ENCODE data around the gene ELOVL1. TPM values are rescaled to one million over a fixed set of nuclear protein-coding genes. Genes with fewer than 3 reads are reported as not detected.

The ELOVL1 gene
- total and polyA plus RNA-seq, 2 experiments from 2014 or later, result 16.7 to 23.3 TPM

- TF ChIP-seq ZNF462 (CRISPR knock-in tag; IDR thresholded peaks at IDR 0.05) (no peak), ZNF114 (CRISPR knock-in tag; IDR thresholded peaks at IDR 0.05) (no peak), ETS1 (IDR thresholded peaks at IDR 0.05) (no peak), POLR2AphosphoS5 (IDR thresholded peaks at IDR 0.05; ENCODE audit: low read depth) (no peak), REST (IDR thresholded peaks at IDR 0.05; ENCODE audit: unreplicated experiment) (no peak)
Measured at GRCh38 chr1:43313771-43314170, 54.0 kb downstream of the ELOVL1 start (continued).

Small RNA genes within 50 kb of the gene (microRNA-seq; reads per million reads assigned to microRNA genes)
- gene MIR6734, result not detected

Other genes starting within 250 kb of the ELOVL1 start
- 116 and 130 TPM in 2 replicates for gene EBNA1BP2, start 195.7 kb downstream of the ELOVL1 start, total RNA-seq (2014; rRNA removed; shearing (Covaris generic))
- 226 and 249 TPM in 2 replicates for gene EBNA1BP2, start 195.7 kb downstream of the ELOVL1 start, polyA plus RNA-seq (2016; fragmentation: Nextera tagmentation; extraction: Ambion mirVana)
- 0.38 and 1.6 TPM in 2 replicates for gene CFAP57, start 195.7 kb downstream of the ELOVL1 start, total RNA-seq (2014; rRNA removed; shearing (Covaris generic))
- gene CFAP57, start 195.7 kb downstream of the ELOVL1 start, polyA plus RNA-seq (2016; fragmentation: Nextera tagmentation; extraction: Ambion mirVana), result 0.37 and 0.45 TPM in 2 replicates
- 31.4 and 39.3 TPM in 2 replicates for gene TMEM125, start 98.0 kb downstream of the ELOVL1 start, total RNA-seq (2014; rRNA removed; shearing (Covaris generic))
- 16.2 and 16.8 TPM in 2 replicates for gene TMEM125, start 98.0 kb downstream of the ELOVL1 start, polyA plus RNA-seq (2016; fragmentation: Nextera tagmentation; extraction: Ambion mirVana)
- gene C1orf210, start 82.4 kb downstream of the ELOVL1 start, total RNA-seq (2014; rRNA removed; shearing (Covaris generic)), result 13.5 and 17.1 TPM in 2 replicates
- gene C1orf210, start 82.4 kb downstream of the ELOVL1 start, polyA plus RNA-seq (2016; fragmentation: Nextera tagmentation; extraction: Ambion mirVana), result 9.3 and 10.3 TPM in 2 replicates
- 1.5 and 2.3 TPM in 2 replicates for gene TIE1, start 67.0 kb downstream of the ELOVL1 start, total RNA-seq (2014; rRNA removed; shearing (Covaris generic))
- gene TIE1, start 67.0 kb downstream of the ELOVL1 start, polyA plus RNA-seq (2016; fragmentation: Nextera tagmentation; extraction: Ambion mirVana), result 0.37 TPM in 2 replicates
- gene MPL, start 30.2 kb downstream of the ELOVL1 start, total RNA-seq (2014; rRNA removed; shearing (Covaris generic)), result not detected in 2 replicates
- gene MPL, start 30.2 kb downstream of the ELOVL1 start, polyA plus RNA-seq (2016; fragmentation: Nextera tagmentation; extraction: Ambion mirVana), result 0.54 TPM in 1 of 2 replicates, not detected in the other
- 244 and 252 TPM in 2 replicates for gene CDC20, start 9.0 kb downstream of the ELOVL1 start, total RNA-seq (2014; rRNA removed; shearing (Covaris generic))
- 207 and 226 TPM in 2 replicates for gene CDC20, start 9.0 kb downstream of the ELOVL1 start, polyA plus RNA-seq (2016; fragmentation: Nextera tagmentation; extraction: Ambion mirVana)
- gene MED8, start 21.8 kb upstream of the ELOVL1 start, total RNA-seq (2014; rRNA removed; shearing (Covaris generic)), result 16.6 and 17.6 TPM in 2 replicates
- 23.6 and 25.7 TPM in 2 replicates for gene MED8, start 21.8 kb upstream of the ELOVL1 start, polyA plus RNA-seq (2016; fragmentation: Nextera tagmentation; extraction: Ambion mirVana)
- 11.8 and 16.1 TPM in 2 replicates for gene SZT2, start 21.9 kb upstream of the ELOVL1 start, total RNA-seq (2014; rRNA removed; shearing (Covaris generic))
- gene SZT2, start 21.9 kb upstream of the ELOVL1 start, polyA plus RNA-seq (2016; fragmentation: Nextera tagmentation; extraction: Ambion mirVana), result 3.8 and 4.1 TPM in 2 replicates
- 13.2 and 18.9 TPM in 2 replicates for gene HYI, start 85.9 kb upstream of the ELOVL1 start, total RNA-seq (2014; rRNA removed; shearing (Covaris generic))
- gene HYI, start 85.9 kb upstream of the ELOVL1 start, polyA plus RNA-seq (2016; fragmentation: Nextera tagmentation; extraction: Ambion mirVana), result 13.5 and 14.3 TPM in 2 replicates
- 154 and 173 TPM in 2 replicates for gene PTPRF, start 162.9 kb upstream of the ELOVL1 start, total RNA-seq (2014; rRNA removed; shearing (Covaris generic))
- gene PTPRF, start 162.9 kb upstream of the ELOVL1 start, polyA plus RNA-seq (2016; fragmentation: Nextera tagmentation; extraction: Ambion mirVana), result 48.7 and 52.4 TPM in 2 replicates

Measured in GM23338 (cell line).